ENCODE results near the gene KTN1. TPM values are rescaled to one million over a fixed set of nuclear protein-coding genes. Genes with fewer than 3 reads are reported as not detected.

The KTN1 gene
- total and polyA plus RNA-seq, 8 donors = 125 to 171 (median 140) TPM

- no peak for DNase-seq
- intact Hi-C loops (cut with DNase I) = no loop called here
- Histone ChIP-seq H3K27me3 (no peaks in the 10 kb centered on the region), H3K9me3 (no peaks in the 10 kb centered on the region), H3K36me3 (no peaks in the 10 kb centered on the region), H3K4me1 (peaks cover 13 to 68% of the 10 kb centered on the region in 2 donors), H3K27ac (no peak overlapping the region), H3K4me3 (no peak overlapping the region)
- ATAC-seq = no peak
- no peak for TF ChIP-seq CTCF (IDR thresholded peaks at IDR 0.05)
Observed at GRCh38 chr14:55582746-55583145, 2.7 kb downstream of the KTN1 start.

- no peaks in the 10 kb centered on the region for H3K36me3 ChIP-seq
- peaks cover 26 to 72% of the 10 kb centered on the region in 2 donors for H3K4me1 ChIP-seq
- intact Hi-C loops (cut with DNase I) = no loop called here
- H3K9me3 ChIP-seq = no peaks in the 10 kb centered on the region
- no peak overlapping the region for H3K4me3 ChIP-seq
- TF ChIP-seq CTCF (IDR thresholded peaks at IDR 0.05) = no peak
- DNase-seq = no peak
- no peak overlapping the region for H3K27ac ChIP-seq
- no peaks in the 10 kb centered on the region for H3K27me3 ChIP-seq
- ATAC-seq = no peak
Observed at GRCh38 chr14:55583942-55584468, 4.0 kb downstream of the KTN1 start.

GRCh38 chr14:55585854-55586253 is 5.8 kb downstream of the KTN1 start:
- Histone ChIP-seq H3K4me1 (peaks cover 26 to 71% of the 10 kb centered on the region in 2 donors), H3K27ac (no peak overlapping the region), H3K9me3 (no peaks in the 10 kb centered on the region), H3K4me3 (no peak overlapping the region), H3K27me3 (no peaks in the 10 kb centered on the region), H3K36me3 (no peaks in the 10 kb centered on the region)
- TF ChIP-seq CTCF (IDR thresholded peaks at IDR 0.05) = no peak
- no peak for DNase-seq
- no peak for ATAC-seq
- intact Hi-C loops (cut with DNase I) = no loop called here

- H3K4me1 ChIP-seq = peaks cover 25 to 66% of the 10 kb centered on the region in 2 donors
- H3K4me3 ChIP-seq = no peak overlapping the region
- H3K36me3 ChIP-seq = no peaks in the 10 kb centered on the region
- DNase-seq (no peak), ATAC-seq (no peak)
- H3K27me3 ChIP-seq = no peaks in the 10 kb centered on the region
- no peaks in the 10 kb centered on the region for H3K9me3 ChIP-seq
- no peak overlapping the region for H3K27ac ChIP-seq
- no peak for TF ChIP-seq CTCF (IDR thresholded peaks at IDR 0.05)
- intact Hi-C loops (cut with DNase I) = no loop called here
Observed at GRCh38 chr14:55586411-55586810, 6.4 kb downstream of the KTN1 start.

- Histone ChIP-seq H3K4me3 (no peak overlapping the region), H3K27me3 (no peaks in the 10 kb centered on the region), H3K4me1 (peaks cover 19 to 59% of the 10 kb centered on the region in 2 donors), H3K27ac (no peak overlapping the region), H3K9me3 (no peaks in the 10 kb centered on the region), H3K36me3 (no peaks in the 10 kb centered on the region)
- intact Hi-C loops (cut with DNase I) = no loop called here
- DNase-seq (no peak), ATAC-seq (no peak)
- no peak for TF ChIP-seq CTCF (IDR thresholded peaks at IDR 0.05)
Observed at GRCh38 chr14:55587847-55588246, 7.8 kb downstream of the KTN1 start.
